GM20431 (cell line): Measurements from ENCODE around the gene TPD52L1.
"Not testable (repeated sequence)": the region's sequence is repeated elsewhere in the genome, so short reads cannot be mapped to it uniquely, and the experiment has no call there.

Experiments used
- in situ Hi-C: fragments of 300-500 bp; cut with MseI, MboI; formaldehyde crosslinking; loops from one replicate; pipeline ENCODE4 v1.15.0; 2020; ENCODE audit warnings: low sequenced_read_pairs; ENCODE audit not compliant: unreplicated experiment

TPD52L1 gene

DNA sequence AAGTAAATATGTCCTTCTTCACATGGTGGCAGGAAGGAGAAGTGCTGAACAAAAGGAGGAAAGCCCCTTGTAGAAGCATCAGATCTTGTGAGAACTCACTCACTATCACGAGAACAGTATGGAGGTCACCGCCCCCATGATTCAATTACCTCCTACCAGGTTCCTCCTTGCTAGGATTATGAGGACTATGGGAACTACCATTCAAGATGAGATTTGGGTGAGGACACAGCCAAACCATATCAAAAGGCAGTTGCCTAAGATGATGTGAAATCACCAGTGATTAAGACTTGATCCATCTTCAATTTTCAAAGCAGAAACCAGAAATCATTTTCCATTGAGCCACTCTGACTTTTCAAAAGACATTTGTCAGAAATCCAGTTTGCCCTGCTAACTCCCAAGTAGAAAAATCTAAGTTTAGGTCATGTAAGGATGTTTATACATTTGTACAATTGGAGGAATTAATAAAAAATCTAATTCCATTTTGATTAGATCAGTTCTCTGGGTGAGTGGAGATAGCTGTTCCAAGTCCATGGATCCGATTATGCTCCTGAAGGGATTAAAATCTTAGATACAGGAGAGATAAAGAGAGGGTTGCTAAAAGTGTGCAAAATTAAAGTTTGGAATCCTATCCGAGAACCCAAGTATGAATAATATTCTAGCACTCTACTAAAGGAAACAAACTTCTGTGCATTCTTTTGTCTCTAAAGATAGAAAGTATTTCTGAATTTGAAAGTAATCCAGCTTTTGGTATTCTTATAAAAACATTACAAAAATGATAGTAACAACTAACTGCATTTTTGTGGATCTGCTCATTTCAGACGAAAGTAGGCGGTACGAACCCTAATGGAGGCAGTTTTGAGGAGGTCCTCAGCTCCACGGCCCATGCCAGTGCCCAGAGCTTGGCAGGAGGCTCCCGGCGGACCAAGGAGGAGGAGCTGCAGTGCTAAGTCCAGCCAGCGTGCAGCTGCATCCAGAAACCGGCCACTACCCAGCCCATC lies 108.7 kb downstream of the TPD52L1 start:
- in situ Hi-C loops = no loop called here

- in situ Hi-C loops = no loop called here
These were observed 110.9 kb downstream of the TPD52L1 start for GRCh38 chr6:125264476-125264875.

GRCh38 chr6:125267806-125268523 lies 114.4 kb downstream of the TPD52L1 start:
- in situ Hi-C loops = no loop called here

GRCh38 chr6:125268765-125269164 lies 115.2 kb downstream of the TPD52L1 start:
- in situ Hi-C loops = no loop called here

- in situ Hi-C loops = no loop called here
These were observed 115.9 kb downstream of the TPD52L1 start for GRCh38 chr6:125269328-125269985.

GRCh38 chr6:125270380-125270779 lies 116.8 kb downstream of the TPD52L1 start:
- in situ Hi-C loops = no loop called here

DNA sequence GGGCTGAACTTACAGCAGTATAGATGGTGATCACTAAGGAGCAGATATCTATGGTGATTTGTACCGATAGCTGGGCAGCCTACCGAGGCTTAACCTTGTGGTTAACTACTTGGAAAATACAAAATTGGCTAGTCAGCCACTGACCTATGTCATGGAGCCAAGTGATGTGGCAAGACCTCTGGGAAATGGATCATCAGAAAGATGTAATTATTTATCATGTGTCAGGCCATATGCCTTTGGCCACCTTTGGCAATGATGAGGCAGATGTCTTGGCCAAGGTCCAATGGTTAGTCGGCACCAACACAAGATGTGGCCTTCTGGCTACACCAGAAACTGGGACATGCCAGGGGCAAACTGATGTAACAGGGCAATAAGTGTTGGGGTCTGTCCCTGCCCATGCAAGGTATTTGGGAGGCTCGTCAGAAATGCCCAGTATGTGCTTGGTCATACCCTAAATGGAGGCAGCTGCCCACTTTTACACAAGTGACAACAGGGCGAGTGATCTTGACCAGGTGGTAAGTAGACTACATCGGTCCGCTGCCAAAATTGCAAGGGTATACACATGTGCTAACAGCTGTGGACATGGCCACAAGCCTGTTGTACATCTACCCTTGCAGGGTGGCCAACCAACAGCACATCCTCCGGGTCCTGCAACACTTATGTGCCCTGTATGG lies 118.0 kb downstream of the TPD52L1 start:
- in situ Hi-C loops = no loop called here

GRCh38 chr6:125273251-125273650 lies 119.7 kb downstream of the TPD52L1 start:
- in situ Hi-C loops = no loop called here

DNA sequence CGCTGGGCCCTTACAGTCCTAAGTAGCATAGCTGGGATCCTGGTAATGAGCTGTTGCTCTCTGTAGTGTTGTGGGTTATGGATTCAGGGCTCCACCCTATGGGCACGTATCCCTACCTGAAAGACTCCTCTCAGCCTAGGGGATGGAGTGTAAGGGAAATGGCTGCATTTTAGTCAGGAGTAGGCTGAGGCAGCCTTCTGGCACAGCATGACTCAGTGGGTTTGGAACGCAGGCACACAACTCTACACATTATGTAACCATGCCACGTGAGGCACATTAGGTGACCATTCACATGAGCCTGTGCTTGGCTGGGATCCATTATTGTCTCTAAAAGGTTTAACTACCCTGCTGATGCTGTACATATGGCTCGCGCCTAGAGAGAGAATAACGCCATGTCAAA lies 120.4 kb downstream of the TPD52L1 start:
- in situ Hi-C loops = no loop called here

GRCh38 chr6:125274935-125275334 lies 121.4 kb downstream of the TPD52L1 start:
- in situ Hi-C loops = no loop called here

GRCh38 chr6:125275779-125276178 lies 122.2 kb downstream of the TPD52L1 start:
- in situ Hi-C loops = no loop called here

- in situ Hi-C loops = no loop called here
These were observed 124.3 kb downstream of the TPD52L1 start for GRCh38 chr6:125277838-125278237.

GRCh38 chr6:125279961-125280360 lies 126.4 kb downstream of the TPD52L1 start:
- in situ Hi-C loops = no loop called here

GRCh38 chr6:125280370-125281035 lies 126.9 kb downstream of the TPD52L1 start:
- in situ Hi-C loops = not testable (repeated sequence)

DNA sequence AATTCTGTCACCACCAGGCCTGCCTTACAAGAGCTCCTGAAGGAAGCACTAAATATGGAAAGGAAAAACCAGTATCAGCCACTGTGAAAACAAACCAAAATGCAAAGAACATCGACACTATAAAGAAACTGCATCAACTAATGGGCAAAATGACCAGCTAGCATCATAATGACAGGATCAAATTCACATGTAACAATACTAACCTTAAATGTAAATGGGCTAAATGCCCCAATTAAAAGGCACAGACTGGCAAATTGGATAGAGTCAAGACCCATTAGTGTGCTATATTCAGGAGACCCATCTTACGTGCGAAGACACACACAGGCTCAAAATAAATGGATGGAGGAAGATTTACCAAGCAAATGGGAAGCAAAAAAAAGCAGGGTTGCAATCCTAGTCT lies 128.9 kb downstream of the TPD52L1 start:
- in situ Hi-C loops = not testable (repeated sequence)

GRCh38 chr6:125285353-125285752 lies 131.8 kb downstream of the TPD52L1 start:
- in situ Hi-C loops = no loop called here

DNA sequence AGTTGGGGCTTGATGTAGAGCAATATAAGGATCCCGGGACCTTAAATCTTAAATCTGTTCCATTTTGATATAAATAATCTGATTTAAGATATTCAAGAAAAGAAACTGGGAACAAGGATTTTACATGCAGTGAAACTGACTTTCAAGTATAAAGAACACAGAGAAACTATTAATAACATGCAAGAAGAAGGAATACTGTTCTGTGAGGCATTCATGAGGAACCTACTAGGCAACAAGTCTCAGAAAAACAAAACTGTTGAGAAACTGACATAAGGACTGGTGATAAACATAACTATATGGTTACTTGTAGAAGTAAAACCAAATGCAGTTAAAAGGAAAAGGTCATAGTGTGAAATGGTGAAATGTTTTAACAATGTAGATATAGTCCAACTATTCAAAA lies 132.4 kb downstream of the TPD52L1 start:
- in situ Hi-C loops = no loop called here

DNA sequence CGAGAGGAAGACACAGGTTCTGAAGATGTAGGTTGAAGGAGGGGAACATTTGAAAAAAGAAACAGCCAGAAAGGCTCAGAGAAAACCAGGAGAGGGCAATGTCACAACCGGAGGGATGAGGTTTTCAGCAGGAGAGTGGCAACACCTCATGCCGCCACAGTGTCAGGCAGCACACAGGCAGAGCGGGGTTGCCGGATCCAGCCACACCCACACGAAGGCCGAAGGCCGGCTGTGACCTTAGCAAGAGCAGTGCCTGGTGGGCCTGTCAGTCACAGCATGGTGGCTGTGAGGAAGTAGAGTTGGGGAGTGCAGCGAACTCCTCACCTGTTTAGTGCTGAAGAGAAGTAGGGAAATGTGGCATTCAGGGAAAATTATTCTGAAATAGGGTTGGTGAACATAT lies 134.1 kb downstream of the TPD52L1 start:
- in situ Hi-C loops = no loop called here

DNA sequence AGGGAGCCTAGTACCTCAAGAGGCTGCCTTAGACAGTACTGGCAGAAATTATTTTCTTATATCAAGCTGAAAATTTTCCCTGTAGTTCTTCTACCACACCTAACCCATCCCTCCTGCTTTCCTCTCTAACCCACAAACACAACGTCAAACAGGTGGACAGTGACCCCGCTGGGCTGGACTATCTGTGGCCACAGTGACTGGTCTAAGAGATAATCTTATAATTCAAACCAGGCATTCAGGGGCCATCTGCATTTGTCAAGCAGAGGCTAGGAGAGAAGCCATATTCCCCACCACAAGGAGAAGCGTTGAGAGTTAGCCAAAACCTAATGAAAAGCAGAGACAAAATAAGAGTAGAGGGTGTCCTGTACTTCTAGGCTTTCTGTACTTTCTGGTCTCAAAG lies 140.0 kb downstream of the TPD52L1 start:
- in situ Hi-C loops = no loop called here

- in situ Hi-C loops = no loop called here
These were observed 140.5 kb downstream of the TPD52L1 start for GRCh38 chr6:125294036-125294435.
